GM03348 (cell line): ENCODE data around the gene LASP1.
"Not testable (repeated sequence)": the region's sequence is repeated elsewhere in the genome, so short reads cannot be mapped to it uniquely, and the experiment has no call there.

ENCODE experiments used
- DNase-seq: peaks from one replicate; pipeline ENCODE4 v3.0.0; 2012; ENCODE audit warnings: low spot score

The LASP1 gene

DNA sequence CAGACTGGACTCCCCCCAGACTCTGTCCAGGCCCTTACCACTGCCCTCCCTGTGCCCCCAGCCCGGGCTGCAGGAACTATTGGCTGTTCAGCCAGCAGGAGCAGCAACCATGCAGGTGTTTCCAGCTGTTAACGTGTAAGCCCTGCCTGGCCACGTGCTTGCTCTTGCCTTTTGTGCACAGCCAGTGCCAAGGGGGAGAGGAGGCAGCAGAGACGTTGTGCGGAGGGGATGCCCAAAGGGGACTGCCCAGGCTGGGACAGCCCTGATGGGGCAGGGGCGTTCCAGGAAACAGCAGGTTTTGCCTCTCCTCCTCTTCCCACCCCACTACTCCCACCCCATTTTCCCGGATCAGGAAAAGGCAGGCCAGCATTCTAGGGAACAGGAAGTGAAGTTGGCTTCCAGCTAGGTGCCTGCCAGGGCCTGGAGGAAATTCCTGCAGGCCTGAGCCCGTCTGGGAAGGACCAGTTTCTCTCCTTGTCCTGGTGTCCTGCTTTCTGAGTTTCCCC lies 38.9 kb downstream of the LASP1 start:
- no peak for DNase-seq

- DNase-seq, result no peak
Observed at GRCh38 chr17:38910325-38910724, 40.5 kb downstream of the LASP1 start.

DNA sequence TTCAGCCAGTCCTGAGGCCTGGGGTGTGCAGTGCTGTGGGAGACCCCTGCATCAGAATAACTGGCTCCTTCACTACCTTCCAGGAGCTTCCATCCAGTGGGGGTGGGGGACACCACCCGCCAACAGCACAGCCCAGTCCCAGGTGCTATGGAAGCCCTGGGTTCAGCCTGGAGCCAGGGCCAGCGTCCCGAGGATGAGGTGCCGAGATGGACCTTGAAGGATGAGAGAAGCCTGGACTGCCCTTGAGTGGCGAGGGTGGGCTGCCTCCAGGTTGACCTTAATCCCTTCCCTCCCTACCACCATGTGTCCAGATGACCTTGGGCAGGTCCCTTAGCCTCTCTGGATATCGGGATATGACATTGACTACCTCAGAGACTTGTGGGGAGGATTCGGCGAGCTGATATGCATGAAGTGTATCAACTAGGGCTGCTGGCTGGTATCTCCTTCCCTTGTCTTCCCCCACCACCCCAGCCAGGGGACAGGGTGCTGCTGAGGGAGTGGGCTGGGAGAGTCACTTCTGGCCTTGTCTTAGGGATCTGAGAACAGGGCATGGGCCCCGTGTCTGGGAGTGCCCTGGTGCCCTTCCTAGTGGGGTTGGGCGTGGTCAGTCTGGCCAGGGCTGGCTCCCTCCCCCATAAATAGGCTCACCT lies 41.3 kb downstream of the LASP1 start:
- DNase-seq, result no peak

GRCh38 chr17:38911731-38912081 lies 41.8 kb downstream of the LASP1 start:
- not testable (repeated sequence) for DNase-seq

DNA sequence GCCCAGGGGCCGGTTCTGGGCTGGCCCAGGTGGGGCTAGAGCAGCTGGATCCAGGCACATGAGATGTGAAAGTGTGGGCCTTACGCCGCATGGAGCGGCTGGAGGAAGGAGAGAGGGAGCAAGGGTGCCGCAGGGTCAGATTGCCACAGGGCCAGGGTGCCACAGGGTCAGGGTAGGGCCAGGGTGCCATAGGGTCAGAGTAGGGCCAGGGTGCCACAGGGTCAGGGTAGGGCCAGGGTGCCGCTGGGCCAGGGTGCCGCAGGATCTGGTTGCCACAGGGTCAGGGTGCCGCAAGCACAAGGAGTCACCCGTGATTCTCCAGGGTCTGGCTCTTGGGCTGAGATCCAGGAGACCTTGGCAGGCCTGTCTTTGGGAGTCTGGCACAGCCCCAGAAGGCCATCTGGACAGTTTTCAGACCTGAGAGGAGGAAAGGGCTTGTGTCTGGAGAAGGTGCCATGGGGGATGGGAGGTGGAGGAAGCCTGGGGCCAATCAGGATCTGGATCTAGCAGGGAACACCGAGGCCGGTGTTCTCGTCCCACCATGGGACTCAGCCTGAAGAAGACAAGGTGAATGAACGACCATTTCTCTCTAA lies 42.5 kb downstream of the LASP1 start:
- no peak for DNase-seq

DNA sequence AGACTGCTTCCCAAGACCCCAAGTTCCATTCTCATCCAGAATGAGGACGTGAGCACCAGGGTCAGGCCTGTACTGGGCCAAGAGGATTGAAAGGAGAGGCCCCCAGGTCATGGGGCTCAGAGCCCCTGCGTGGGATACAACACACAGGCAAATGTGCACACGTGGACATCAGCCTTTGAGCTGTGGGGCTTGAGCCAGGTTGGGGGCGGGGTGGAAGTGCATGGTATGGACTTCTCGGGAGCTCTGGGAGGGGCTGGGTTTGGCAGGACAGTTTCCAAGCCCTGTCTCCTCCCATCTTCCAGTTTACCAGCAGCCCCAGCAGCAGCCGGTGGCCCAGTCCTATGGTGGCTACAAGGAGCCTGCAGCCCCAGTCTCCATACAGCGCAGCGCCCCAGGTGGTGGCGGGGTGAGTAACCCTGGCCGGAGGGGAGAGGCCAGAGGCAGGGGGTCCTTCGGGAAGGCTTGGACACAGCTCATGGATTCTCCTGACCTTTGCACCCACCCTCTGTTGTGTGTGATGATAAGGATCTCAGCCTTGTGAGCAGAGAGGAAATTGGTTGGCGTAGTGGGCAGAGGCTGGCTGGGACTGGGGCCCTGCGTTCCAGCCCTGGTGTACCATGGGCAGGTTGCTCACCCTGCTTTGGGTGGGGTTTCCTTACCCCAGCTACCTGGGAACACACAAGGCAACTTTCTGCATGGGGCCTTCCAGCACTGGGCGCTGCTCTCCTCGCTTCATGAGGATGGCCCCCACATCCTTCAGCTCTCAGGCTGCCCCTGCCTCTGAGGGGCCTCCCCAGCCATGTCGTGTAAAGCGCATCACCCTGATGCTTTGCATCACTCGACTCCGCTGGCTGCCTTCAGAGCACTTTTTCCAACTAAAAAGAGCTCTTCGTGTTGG lies 45.1 kb downstream of the LASP1 start:
- DNase-seq, result no peak

GRCh38 chr17:38915639-38915995 lies 45.8 kb downstream of the LASP1 start:
- no peak for DNase-seq

DNA sequence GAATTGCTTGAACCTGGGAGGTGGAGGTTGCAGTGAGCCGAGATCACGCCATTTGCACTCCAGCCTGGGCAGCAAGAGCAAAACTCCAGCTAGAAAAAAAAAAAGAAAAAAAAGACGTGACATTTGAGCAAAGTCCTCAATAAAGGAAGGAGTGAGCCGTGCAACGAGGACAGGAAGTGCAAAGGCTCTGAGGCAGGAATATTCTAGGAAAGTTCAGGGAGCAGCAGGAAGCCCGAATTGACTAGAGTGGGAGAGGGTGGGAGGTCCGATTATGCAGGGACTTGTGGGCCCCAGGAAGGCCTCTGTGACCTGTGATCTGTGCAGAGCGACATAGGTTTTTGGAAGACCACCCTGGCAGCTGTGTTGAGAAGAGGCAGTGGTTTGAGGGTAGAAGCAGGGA lies 46.9 kb downstream of the LASP1 start:
- no peak for DNase-seq

GRCh38 chr17:38917259-38917658 lies 47.4 kb downstream of the LASP1 start:
- DNase-seq, result no peak

DNA sequence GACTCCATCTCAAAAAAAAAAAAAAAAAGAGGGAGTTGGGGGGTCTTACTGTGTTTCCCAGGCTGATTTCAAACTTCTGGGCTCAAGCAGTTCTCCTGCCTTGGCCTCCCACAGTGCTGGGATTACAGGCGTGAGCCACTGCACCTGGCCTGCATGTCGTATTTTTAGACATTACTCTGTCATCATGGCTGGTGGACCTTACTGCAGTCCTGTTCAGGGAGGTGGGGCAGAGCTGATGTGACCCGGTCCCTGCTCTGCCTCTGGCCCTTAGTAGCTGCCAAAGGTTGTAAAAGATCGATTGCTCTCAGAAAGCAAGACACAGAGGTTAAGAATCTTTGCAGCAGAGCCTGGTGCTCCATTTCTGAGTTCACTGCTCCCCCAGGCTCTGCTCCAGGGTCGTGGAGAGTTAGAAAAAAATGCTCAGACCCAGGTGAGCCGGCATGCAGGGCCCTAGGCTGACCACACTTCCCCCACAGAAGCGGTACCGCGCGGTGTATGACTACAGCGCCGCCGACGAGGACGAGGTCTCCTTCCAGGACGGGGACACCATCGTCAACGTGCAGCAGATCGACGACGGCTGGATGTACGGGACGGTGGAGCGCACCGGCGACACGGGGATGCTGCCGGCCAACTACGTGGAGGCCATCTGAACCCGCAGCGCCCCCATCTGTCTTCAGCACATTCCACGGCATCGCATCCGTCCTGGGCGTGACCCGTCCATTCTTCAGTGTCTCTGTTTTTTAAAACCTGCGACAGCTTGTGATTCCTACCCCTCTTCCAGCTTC lies 48.5 kb downstream of the LASP1 start:
- DNase-seq, result no peak

DNA sequence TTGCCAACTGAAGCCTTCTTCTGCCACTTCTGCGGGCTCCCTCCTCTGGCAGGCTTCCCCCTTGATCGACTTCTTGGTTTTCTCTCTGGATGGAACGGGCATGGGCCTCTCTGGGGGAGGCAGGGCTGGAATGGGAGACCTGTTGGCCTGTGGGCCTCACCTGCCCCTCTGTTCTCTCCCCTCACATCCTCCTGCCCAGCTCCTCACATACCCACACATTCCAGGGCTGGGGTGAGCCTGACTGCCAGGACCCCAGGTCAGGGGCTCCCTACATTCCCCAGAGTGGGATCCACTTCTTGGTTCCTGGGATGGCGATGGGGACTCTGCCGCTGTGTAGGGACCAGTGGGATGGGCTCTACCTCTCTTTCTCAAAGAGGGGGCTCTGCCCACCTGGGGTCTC lies 49.1 kb downstream of the LASP1 start:
- DNase-seq, result no peak

GRCh38 chr17:38919316-38920078 lies 49.6 kb downstream of the LASP1 start:
- no peak for DNase-seq

DNA sequence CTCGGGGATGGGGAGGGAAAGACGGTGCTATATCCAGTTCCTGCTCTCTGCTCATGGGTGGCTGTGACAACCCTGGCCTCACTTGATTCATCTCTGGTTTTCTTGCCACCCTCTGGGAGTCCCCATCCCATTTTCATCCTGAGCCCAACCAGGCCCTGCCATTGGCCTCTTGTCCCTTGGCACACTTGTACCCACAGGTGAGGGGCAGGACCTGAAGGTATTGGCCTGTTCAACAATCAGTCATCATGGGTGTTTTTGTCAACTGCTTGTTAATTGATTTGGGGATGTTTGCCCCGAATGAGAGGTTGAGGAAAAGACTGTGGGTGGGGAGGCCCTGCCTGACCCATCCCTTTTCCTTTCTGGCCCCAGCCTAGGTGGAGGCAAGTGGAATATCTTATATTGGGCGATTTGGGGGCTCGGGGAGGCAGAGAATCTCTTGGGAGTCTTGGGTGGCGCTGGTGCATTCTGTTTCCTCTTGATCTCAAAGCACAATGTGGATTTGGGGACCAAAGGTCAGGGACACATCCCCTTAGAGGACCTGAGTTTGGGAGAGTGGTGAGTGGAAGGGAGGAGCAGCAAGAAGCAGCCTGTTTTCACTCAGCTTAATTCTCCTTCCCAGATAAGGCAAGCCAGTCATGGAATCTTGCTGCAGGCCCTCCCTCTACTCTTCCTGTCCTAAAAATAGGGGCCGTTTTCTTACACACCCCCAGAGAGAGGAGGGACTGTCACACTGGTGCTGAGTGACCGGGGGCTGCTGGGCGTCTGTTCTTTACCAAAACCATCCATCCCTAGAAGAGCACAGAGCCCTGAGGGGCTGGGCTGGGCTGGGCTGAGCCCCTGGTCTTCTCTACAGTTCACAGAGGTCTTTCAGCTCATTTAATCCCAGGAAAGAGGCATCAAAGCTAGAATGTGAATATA lies 50.8 kb downstream of the LASP1 start:
- DNase-seq, result no peak

- no peak for DNase-seq
Observed at GRCh38 chr17:38921756-38922411, 52.0 kb downstream of the LASP1 start.

- peak; percentile 47 for DNase-seq
Observed at GRCh38 chr17:38922538-38923297, 52.9 kb downstream of the LASP1 start.

DNA sequence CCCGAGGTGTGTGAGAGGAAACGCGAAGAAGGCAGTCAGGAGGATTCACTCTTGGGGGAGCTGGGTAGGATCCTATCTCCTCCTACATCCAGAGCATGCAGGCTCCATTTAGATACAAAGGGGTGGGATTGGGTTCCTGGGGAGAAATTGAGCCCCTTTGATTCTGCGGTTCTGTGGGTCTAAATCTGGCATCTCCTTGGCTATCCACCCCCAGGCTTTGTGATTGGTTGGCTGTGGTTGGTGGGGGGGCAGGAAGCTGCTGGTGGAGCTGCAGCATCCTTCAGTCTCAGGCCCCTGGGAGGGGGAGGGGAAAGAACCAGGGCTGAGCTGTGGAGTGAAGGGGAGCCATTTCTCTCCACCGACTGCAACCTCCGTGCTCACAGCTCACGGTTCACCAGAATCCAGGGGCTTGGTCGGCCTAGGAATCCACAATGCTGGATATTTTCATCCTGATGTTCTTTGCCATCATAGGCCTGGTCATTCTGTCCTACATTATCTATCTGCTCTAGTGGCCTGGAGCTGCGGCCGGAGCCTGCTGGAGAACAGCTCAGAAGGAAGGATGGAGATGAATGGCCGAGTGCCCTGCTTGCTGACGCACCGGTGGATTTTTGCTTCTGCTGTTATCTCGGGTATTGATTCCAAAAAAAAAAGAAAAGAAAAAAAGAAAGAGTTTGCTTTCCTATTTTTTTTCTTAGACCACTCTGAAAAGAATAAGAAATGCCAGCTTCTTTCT lies 55.6 kb downstream of the LASP1 start, which contains the start of gene LASP1NB:
LASP1NB (plus strand) TSS at position 352 of the 733 bp plus-strand sequence.
- no peak for DNase-seq

GRCh38 chr17:38926293-38927070 lies 56.6 kb downstream of the LASP1 start:
- no peak for DNase-seq
